Kidney (tissue), 14 donors: ENCODE data around the gene ERFE. TPM values are rescaled to one million over a fixed set of nuclear protein-coding genes. Genes with fewer than 3 reads are reported as not detected.

Experiments
- DNase-seq, 5 donors: peaks; one replicate each; pipeline ENCODE4 v3.0.0-alpha.2; 2013 to 2020
- FAIRE-seq: peaks from 2 replicates; lab custom pipeline; 2012; peaks lifted over from hg19 to GRCh38; lab: Jason Lieb, UNC
- H3K27ac ChIP-seq, 2 donors: one replicate each; pipeline ENCODE4 v1.7.0; 2013; ENCODE audit warnings: low read depth in 2 of 2, low read length in 2 of 2, inconsistent platforms in 1 of 2
- H3K27me3 ChIP-seq: one replicate; pipeline ENCODE4 v1.7.1; 2013; ENCODE audit warnings: low read length, inconsistent platforms; ENCODE audit not compliant: control insufficient read depth, insufficient read depth
- H3K36me3 ChIP-seq, 3 donors: one replicate each; pipeline versions ENCODE4 v1.7.0 to v1.7.1; 2013; ENCODE audit warnings: low read length in 3 of 3, control low read depth in 1 of 3, inconsistent platforms in 1 of 3; ENCODE audit not compliant: insufficient read depth in 3 of 3, control insufficient read depth in 2 of 3
- H3K4me1 ChIP-seq, 3 donors: one replicate each; pipeline versions ENCODE4 v1.7.0 to v1.7.1; 2013; ENCODE audit warnings: low read length in 3 of 3, inconsistent platforms in 1 of 3, low read depth in 1 of 3; ENCODE audit not compliant: control insufficient read depth in 2 of 3, insufficient read depth in 2 of 3
- H3K4me3 ChIP-seq, 3 donors: one replicate each; pipeline versions ENCODE4 v1.7.0 to v1.8.1; 2013; ENCODE audit warnings: low read length in 3 of 3, control low read depth in 1 of 3, inconsistent platforms in 1 of 3
- H3K9ac ChIP-seq, 3 donors: one replicate each; pipeline versions ENCODE4 v1.7.0 to v1.7.1; 2013; ENCODE audit warnings: low read length in 3 of 3, control low read depth in 1 of 3, inconsistent platforms in 1 of 3
- H3K9me3 ChIP-seq, 3 donors: one replicate each; pipeline versions ENCODE4 v1.7.0 to v1.7.1; 2013; ENCODE audit warnings: low read length in 3 of 3, control low read depth in 1 of 3, inconsistent platforms in 1 of 3; ENCODE audit not compliant: control insufficient read depth in 2 of 3, insufficient read depth in 1 of 3
- CTCF ChIP-seq: IDR thresholded peaks from 3 replicates; pipeline ENCODE4 v1.5.1; 2012; ENCODE audit warnings: mild to moderate bottlenecking, moderate library complexity, borderline replicate concordance; ENCODE audit not compliant: insufficient read depth; ENCODE audit errors: extremely low read depth
- intact Hi-C: fragments of 100-400 bp; cut with DNase I; formaldehyde crosslinking; loops from one replicate; pipeline ENCODE4 v1.11.1; 2022
- polyA plus RNA-seq: library from polyadenylated mRNA; stranded (reverse); fragments of 350-450 nt; fragmentation: Illumina TruSeq; extraction: RNeasy Lipid Tissue Mini Kit (QIAGEN cat#74804); gene quantifications from one replicate; pipeline ENCODE4 v1.2.3, GENCODE V29; 2014; ENCODE audit warnings: low read depth, low replicate concordance; ENCODE audit not compliant: insufficient read depth
- total RNA-seq: library from RNA; stranded (reverse); fragmentation: NEBNext Ultra II Directional; extraction: Animal tissue kit (Norgen Biotek cat#: 25700); gene quantifications from one replicate; pipeline ENCODE4 v1.2.1, GENCODE V29; 2021
- donor health status: control.
- donor health status: control.
- donor health status: control.
- donor health status: control.
- donor health status: control.
- donor health status: DM: yes; HTN: yes; CAD: no.
- donor health status: Normal renal cell carcinoma (clear cell type).

ERFE gene
- total and polyA plus RNA-seq, 2 donors from 2014 or later: 1.6 to 61.4 TPM

- intact Hi-C loops: no loop called here
- no peak for TF ChIP-seq CTCF
- Histone ChIP-seq H3K27me3 (no peaks in the 10 kb centered on the region), H3K27ac (no peak overlapping the region), H3K4me3 (no peak overlapping the region), H3K9me3 (no peaks in the 10 kb centered on the region), H3K36me3 (no peaks in the 10 kb centered on the region), H3K4me1 (no peaks in the 10 kb centered on the region), H3K9ac (no peak overlapping the region)
- FAIRE-seq (no peak), DNase-seq (peak in 2 of 5 donors; percentile 65 to 77)
These were observed 707 bp upstream of the ERFE start for GRCh38 chr2:238158018-238158508.

- Histone ChIP-seq H3K9ac (no peak overlapping the region), H3K36me3 (no peaks in the 10 kb centered on the region), H3K4me3 (no peak overlapping the region), H3K9me3 (no peaks in the 10 kb centered on the region), H3K27me3 (no peaks in the 10 kb centered on the region), H3K27ac (no peak overlapping the region), H3K4me1 (no peaks in the 10 kb centered on the region)
- no peak for FAIRE-seq
- TF ChIP-seq CTCF: no peak
- intact Hi-C loops: no loop called here
- DNase-seq: peak in 2 of 5 donors; percentile 58 to 73
These were observed 335 bp downstream of the ERFE start for GRCh38 chr2:238159071-238159539.

- Histone ChIP-seq H3K4me3 (no peak overlapping the region), H3K9me3 (no peaks in the 10 kb centered on the region), H3K36me3 (no peaks in the 10 kb centered on the region), H3K4me1 (no peaks in the 10 kb centered on the region), H3K9ac (no peak overlapping the region), H3K27ac (no peak overlapping the region), H3K27me3 (no peaks in the 10 kb centered on the region)
- DNase-seq (peak in 2 of 5 donors; percentile 73 to 76), FAIRE-seq (no peak)
- no peak for TF ChIP-seq CTCF
- intact Hi-C loops: no loop called here
These were observed 963 bp downstream of the ERFE start for GRCh38 chr2:238159661-238160205.
